Activated CD8-positive, alpha-beta memory T cell treated with anti-CD3 and anti-CD28 coated beads for 24 hours (primary cell): ENCODE data around the gene SYVN1.

Experiments used
- DNase-seq: peaks from one replicate; pipeline ENCODE4 v3.0.0-alpha.2; 2020

The SYVN1 gene

GRCh38 chr11:65134240-65134951 is at the start of gene SYVN1:
Gene SYVN1, minus strand, starts transcription at chr11:65134519. Its CDS starts 918 bp downstream, at chr11:65133601.
- peak; percentile 98 for DNase-seq

DNA sequence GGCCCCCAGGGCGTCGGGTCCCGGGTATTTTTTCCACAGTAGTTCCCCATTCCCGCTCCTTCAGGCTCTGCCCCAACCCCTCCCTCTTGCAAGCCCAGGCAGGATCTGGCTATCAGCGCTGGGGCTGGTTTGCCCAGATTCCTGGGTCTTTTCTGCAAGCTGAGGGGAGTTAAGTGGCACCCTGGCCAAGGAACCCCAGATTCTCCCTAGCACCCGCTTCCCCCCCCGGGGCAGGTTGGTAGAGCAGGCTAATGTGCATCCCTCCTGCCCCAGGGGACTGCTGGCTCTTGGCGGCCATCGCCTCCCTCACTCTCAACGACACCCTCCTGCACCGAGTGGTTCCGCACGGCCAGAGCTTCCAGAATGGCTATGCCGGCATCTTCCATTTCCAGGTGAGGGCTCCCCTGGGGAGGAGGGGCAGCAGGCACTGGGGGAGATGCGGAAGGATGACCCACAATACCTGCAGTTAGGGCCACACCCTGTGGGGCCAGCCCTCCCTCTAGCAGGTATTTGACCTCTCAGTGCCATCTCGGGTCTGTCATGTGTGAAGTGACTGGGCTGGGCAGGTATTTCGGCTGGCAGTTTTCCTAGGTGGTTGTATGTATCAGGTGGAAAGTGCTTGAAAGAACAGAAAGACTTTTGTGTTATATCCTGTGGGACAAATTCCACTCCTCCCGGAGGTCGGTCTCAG is 49.0 kb upstream of the SYVN1 start:
- DNase-seq: peak; percentile 55

DNA sequence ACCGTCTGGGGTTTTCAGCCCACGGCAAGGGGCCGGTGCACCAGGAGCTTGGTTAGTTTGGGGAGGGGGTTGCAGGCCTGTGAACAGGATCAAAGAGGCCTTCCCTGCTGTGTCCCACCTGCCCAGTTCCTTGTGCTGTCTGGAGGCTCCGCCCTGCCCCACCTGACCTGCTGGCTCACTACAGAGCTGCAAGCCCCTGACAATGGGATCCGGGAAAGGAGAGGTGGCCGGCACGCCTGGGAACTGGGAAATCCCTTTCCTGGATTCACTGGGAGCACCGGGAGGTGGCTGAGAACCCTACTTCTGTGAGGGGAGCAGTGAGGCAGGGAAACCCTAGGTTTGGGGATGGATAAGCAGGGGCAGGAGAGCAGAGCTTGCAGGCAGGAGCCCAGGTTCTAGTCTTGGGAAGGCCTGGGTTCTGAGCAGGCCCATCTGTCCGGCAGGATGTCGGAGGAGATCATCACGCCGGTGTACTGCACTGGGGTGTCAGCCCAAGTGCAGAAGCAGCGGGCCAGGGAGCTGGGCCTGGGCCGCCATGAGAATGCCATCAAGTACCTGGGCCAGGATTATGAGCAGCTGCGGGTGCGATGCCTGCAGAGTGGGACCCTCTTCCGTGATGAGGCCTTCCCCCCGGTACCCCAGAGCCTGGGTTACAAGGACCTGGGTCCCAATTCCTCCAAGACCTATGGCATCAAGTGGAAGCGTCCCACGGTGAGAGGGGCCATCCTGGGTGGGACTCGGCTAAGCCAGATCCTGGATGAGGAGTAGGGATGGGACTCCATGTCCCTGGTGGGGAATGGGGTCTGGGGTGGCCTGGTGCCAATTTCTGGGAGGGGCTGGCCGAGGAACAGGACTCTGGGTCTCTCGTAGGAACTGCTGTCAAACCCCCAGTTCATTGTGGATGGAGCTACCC is 48.2 kb upstream of the SYVN1 start:
- DNase-seq: peak; percentile 63

- peak; percentile 85 for DNase-seq
Measured at GRCh38 chr11:65181569-65182257, 47.4 kb upstream of the SYVN1 start, which contains the start of gene CAPN1. Gene CAPN1, plus strand, starts transcription at chr11:65181928. Its CDS starts 774 bp downstream, at chr11:65182702.

- DNase-seq: peak; percentile 85
Measured at GRCh38 chr11:65180877-65181568, 46.7 kb upstream of the SYVN1 start.

GRCh38 chr11:65174571-65175010 is 40.3 kb upstream of the SYVN1 start:
- DNase-seq: peak; percentile 32

- DNase-seq: no peak
Measured at GRCh38 chr11:65172600-65172999, 38.3 kb upstream of the SYVN1 start.

GRCh38 chr11:65170058-65170534 is 35.8 kb upstream of the SYVN1 start, which contains the start of gene SPDYC:
Gene SPDYC, plus strand, starts transcription at chr11:65170233. Its CDS starts 1,125 bp downstream, at chr11:65171358.
- no peak for DNase-seq

GRCh38 chr11:65169164-65169641 is 34.9 kb upstream of the SYVN1 start:
- DNase-seq: no peak

GRCh38 chr11:65167656-65168055 is 33.3 kb upstream of the SYVN1 start:
- DNase-seq: no peak

DNA sequence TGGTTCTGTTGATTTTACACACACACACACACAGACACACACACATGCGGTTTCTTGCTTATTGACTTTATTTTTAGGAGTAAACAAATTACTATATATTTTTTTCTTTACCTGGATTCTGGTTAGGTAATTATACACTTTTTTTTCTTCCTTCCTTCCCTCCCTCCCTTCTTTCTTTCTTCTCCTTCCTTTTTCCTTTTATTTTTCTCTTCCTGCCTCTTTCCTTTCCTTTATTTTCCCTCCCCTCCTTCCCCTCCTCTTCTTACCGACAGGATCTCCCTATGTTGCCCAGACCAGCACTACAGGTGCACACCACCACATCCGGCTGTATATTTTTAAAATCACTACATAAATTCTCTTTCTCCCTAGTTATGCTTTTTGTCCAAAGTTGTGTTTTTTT is 32.6 kb upstream of the SYVN1 start:
- no peak for DNase-seq

- no peak for DNase-seq
Measured at GRCh38 chr11:65165410-65166317, 31.3 kb upstream of the SYVN1 start.

- no peak for DNase-seq
Measured at GRCh38 chr11:65163684-65164083, 29.4 kb upstream of the SYVN1 start.

DNA sequence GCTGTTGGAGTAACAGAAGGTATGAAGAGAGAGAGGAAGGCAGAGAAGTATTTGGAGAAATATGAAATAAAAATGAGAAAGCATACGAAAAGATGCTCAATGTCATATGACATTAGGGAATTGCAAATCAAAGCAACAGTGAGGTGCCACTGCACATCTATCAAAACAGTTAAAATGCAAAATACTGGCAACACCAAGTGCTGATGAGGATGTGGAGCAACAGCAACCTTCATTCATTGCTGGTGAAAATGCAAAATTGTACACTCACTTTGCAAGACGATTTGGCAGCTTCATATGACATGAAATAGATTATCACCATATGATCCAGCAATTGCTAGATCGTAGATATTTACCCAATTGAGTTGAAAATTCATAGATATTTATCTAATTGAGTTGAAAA is 26.3 kb upstream of the SYVN1 start:
- DNase-seq: no peak

- no peak for DNase-seq
Measured at GRCh38 chr11:65159012-65159411, 24.7 kb upstream of the SYVN1 start.

DNA sequence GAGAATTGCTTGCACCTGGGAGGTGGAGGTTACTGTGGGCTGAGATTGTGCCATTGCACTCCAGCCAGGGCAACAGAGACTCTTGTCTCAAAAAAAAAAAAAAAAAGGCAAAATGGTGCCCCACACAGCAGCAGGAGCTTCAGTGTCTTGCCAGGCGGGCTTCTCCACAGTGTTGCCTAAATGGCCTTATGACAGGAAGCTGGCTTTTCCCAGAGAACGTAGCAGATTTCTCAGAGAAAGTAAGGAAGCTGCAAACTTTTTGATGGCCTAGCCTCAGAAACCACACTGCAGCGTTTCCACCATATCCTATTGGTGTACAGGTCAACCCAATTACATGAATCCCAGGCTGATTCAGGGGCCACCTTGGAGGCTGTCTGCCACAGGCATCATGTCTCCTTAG is 23.0 kb upstream of the SYVN1 start:
- DNase-seq: no peak

DNA sequence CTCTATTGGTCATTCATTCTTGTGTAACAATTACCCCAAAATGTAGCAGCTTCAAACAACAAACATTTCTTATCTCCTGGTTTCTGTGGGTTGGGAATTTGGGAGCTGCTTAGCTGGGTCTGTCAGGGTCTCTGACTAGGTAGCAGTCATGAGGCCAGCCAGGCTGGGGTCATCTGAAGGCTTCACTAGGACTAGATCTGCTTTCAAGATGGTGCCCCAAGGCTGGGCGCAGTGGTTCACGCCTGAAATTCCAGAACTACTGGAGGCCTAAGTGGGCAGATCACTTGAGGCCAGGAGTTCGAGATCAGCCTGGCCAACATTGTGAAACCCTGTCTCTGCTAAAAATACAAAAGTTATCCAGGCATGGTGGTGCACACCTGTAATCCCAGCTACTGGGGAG is 22.6 kb upstream of the SYVN1 start:
- DNase-seq: no peak

- no peak for DNase-seq
Measured at GRCh38 chr11:65156256-65156655, 21.9 kb upstream of the SYVN1 start.

- DNase-seq: no peak
Measured at GRCh38 chr11:65152122-65152521, 17.8 kb upstream of the SYVN1 start.

DNA sequence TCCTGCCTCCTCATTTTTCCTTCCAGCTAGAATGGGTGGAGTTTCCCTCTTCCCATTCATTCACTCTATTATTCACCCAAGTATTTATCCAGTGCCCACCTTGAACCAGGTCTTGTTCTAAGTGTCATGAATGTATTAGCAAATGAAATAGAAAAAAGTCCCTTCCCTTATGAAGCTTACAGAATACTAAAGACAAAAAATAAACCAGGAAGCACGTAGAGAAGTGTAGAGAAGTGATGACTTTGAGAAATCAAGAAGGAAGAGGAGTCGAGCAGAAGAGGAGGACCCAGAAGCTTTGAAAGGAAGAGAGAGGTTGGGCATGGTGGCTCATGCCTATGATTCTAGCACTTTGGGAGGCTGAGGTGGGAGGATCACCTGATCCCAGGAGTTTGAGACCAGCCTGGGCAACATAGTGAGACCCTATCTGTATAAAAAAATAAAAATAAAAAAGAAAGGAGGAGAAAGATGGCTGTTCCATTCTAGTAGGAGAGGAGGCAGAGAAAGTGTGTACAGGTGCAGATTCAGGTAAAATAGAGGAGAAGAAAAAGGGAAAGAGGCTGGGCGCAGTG is 17.1 kb upstream of the SYVN1 start:
- DNase-seq: no peak
